Fibroblast of lung (primary cell): ENCODE data around the gene ERBB4. TPM values are rescaled to one million over a fixed set of nuclear protein-coding genes. Genes with fewer than 3 reads are reported as not detected.

ENCODE experiments used
- DNase-seq, 2 donors: peaks; one replicate each; pipeline versions ENCODE4 v3.0.0 to v3.0.0-alpha.2; 2010; ENCODE audit warnings: low read depth in 2 of 2
- H2AFZ ChIP-seq: 2 replicates; pipeline ENCODE4 v1.5.1; 2012; ENCODE audit warnings: low read length, control low read depth, inconsistent platforms
- H3K27ac ChIP-seq: 2 replicates; pipeline ENCODE4 v1.5.1; 2011; ENCODE audit warnings: low read length, control low read depth; ENCODE audit not compliant: insufficient read depth
- H3K27me3 ChIP-seq: 2 replicates; pipeline ENCODE4 v1.5.1; 2011; ENCODE audit warnings: mild to moderate bottlenecking, low read length; ENCODE audit not compliant: control insufficient read depth, insufficient read depth
- H3K36me3 ChIP-seq: 2 replicates; pipeline ENCODE4 v1.5.1; 2011; ENCODE audit warnings: low read length; ENCODE audit not compliant: control insufficient read depth, insufficient read depth
- H3K4me1 ChIP-seq: 2 replicates; pipeline ENCODE4 v1.5.1; 2011; ENCODE audit warnings: low read length; ENCODE audit not compliant: control insufficient read depth, insufficient read depth; ENCODE audit errors: extremely low read depth
- H3K4me2 ChIP-seq: 2 replicates; pipeline ENCODE4 v1.5.1; 2011; ENCODE audit warnings: low read length, control low read depth; ENCODE audit not compliant: insufficient read depth; ENCODE audit errors: extremely low read depth
- H3K4me3 ChIP-seq, 4 experiments: fragments of 200-600 bp in 1 of 4; sonication (generic) in 1 of 4; replicated peaks in 1 of 4; 2 replicates each; pipeline ENCODE4 v1.5.1; 2011 to 2016; ENCODE audit warnings: low read length in 4 of 4, low read depth in 3 of 4, mild to moderate bottlenecking in 3 of 4, control low read depth in 2 of 4, inconsistent platforms in 1 of 4, mixed read lengths in 1 of 4; ENCODE audit not compliant: insufficient read depth in 1 of 4; ENCODE audit errors: control extremely low read depth in 1 of 4
- H3K79me2 ChIP-seq: 2 replicates; pipeline ENCODE4 v1.5.1; 2012; ENCODE audit warnings: mild to moderate bottlenecking, low read length, inconsistent platforms; ENCODE audit not compliant: control insufficient read depth, insufficient read depth
- H3K9ac ChIP-seq: 2 replicates; pipeline ENCODE4 v1.5.1; 2011; ENCODE audit warnings: mild to moderate bottlenecking, low read length, control low read depth; ENCODE audit not compliant: insufficient read depth
- H3K9me3 ChIP-seq: 2 replicates; pipeline ENCODE4 v1.5.1; 2012; ENCODE audit warnings: low read depth, low read length; ENCODE audit not compliant: control insufficient read depth, insufficient read depth
- H4K20me1 ChIP-seq: 2 replicates; pipeline ENCODE4 v1.5.1; 2011; ENCODE audit warnings: low read length; ENCODE audit not compliant: control insufficient read depth, insufficient read depth; ENCODE audit errors: extremely low read depth
- CTCF ChIP-seq, 2 donors: IDR thresholded peaks in 1 of 2; conservative IDR thresholded peaks in 1 of 2; 1 replicate in 1 of 2; 2 replicates in 1 of 2; pipeline ENCODE4 v1.5.1; 2011 to 2012; ENCODE audit warnings: low read length in 2 of 2, control low read depth in 1 of 2, inconsistent platforms in 1 of 2, low read depth in 1 of 2, mild to moderate bottlenecking in 1 of 2
- EZH2 ChIP-seq: IDR thresholded peaks from 2 replicates; pipeline ENCODE4 v1.5.1; 2012; ENCODE audit warnings: low read length, control low read depth, mild to moderate bottlenecking; ENCODE audit errors: missing control alignments
- polyA plus RNA-seq, 2 donors: library from polyadenylated mRNA; depleted of rRNA in 1 of 2; stranded (reverse) in 1 of 2; unstranded in 1 of 2; fragments of >200 nt; gene quantifications; 2 replicates each; pipeline ENCODE4 v1.2.1, GENCODE V29; 2011 to 2012; ENCODE audit warnings: missing spikeins in 1 of 2
- total RNA-seq: library from RNA; depleted of rRNA; stranded (reverse); fragments of >200 nt; gene quantifications from 2 replicates; pipeline ENCODE4 v1.2.1, GENCODE V29; 2014

ERBB4 gene
- total and polyA plus RNA-seq, 2 donors (not counting 1 experiment from before 2014, with no cell fraction given): 0.08 to 0.17 TPM

- Histone ChIP-seq H3K4me2 (no peak overlapping the region), H3K27me3 (no peaks in the 10 kb centered on the region), H4K20me1 (no peaks in the 10 kb centered on the region), H3K4me3 (no peak overlapping the region), H3K4me1 (no peaks in the 10 kb centered on the region), H3K36me3 (no peaks in the 10 kb centered on the region), H3K9me3 (no peaks in the 10 kb centered on the region), H3K9ac (no peak overlapping the region), H2AFZ (no peak overlapping the region), H3K27ac (no peak overlapping the region), H3K79me2 (no peaks in the 10 kb centered on the region)
- DNase-seq: no peak
- TF ChIP-seq CTCF (conservative IDR thresholded peaks at IDR 0.05 in 1 of 2, IDR thresholded peaks at IDR 0.05 in 1 of 2; ENCODE audit: low read depth in 1 of 2, low read length in 2 of 2) (no peak), EZH2 (no peak)
Measured at GRCh38 chr2:211591426-211591825, 947.2 kb downstream of the ERBB4 start.

GRCh38 chr2:211568439-211568838 lies 970.2 kb downstream of the ERBB4 start:
- no peaks in the 10 kb centered on the region for H3K79me2 ChIP-seq
- H3K27me3 ChIP-seq: no peaks in the 10 kb centered on the region
- H3K4me2 ChIP-seq: no peak overlapping the region
- H2AFZ ChIP-seq: no peak overlapping the region
- H3K9ac ChIP-seq: no peak overlapping the region
- no peak overlapping the region for H3K27ac ChIP-seq
- no peaks in the 10 kb centered on the region for H3K4me1 ChIP-seq
- H3K4me3 ChIP-seq: no peak overlapping the region
- TF ChIP-seq EZH2 (no peak), CTCF (conservative IDR thresholded peaks at IDR 0.05 in 1 of 2, IDR thresholded peaks at IDR 0.05 in 1 of 2; ENCODE audit: low read depth in 1 of 2, low read length in 2 of 2) (no peak)
- H4K20me1 ChIP-seq: no peaks in the 10 kb centered on the region
- no peak for DNase-seq
- no peaks in the 10 kb centered on the region for H3K9me3 ChIP-seq
- H3K36me3 ChIP-seq: no peaks in the 10 kb centered on the region

- TF ChIP-seq CTCF (conservative IDR thresholded peaks at IDR 0.05 in 1 of 2, IDR thresholded peaks at IDR 0.05 in 1 of 2; ENCODE audit: low read depth in 1 of 2, low read length in 2 of 2) (no peak), EZH2 (no peak)
- Histone ChIP-seq H3K4me1 (no peaks in the 10 kb centered on the region), H3K4me3 (no peak overlapping the region), H3K36me3 (no peaks in the 10 kb centered on the region), H3K4me2 (no peak overlapping the region), H3K27me3 (no peaks in the 10 kb centered on the region), H3K9me3 (no peaks in the 10 kb centered on the region), H3K79me2 (no peaks in the 10 kb centered on the region), H3K9ac (no peak overlapping the region), H2AFZ (no peak overlapping the region), H4K20me1 (no peaks in the 10 kb centered on the region), H3K27ac (no peak overlapping the region)
- no peak for DNase-seq
Measured at GRCh38 chr2:211564441-211564840, 974.2 kb downstream of the ERBB4 start.
